ENCODE results near the gene GLCCI1.
"Not testable (repeated sequence)": the region's sequence is repeated elsewhere in the genome, so short reads cannot be mapped to it uniquely, and the experiment has no call there.

Gene GLCCI1

GRCh38 chr7:7989616-7990440 is 21.2 kb downstream of the GLCCI1 start:
- no peak for DNase-seq (ENCODE audit: low spot score)

DNA sequence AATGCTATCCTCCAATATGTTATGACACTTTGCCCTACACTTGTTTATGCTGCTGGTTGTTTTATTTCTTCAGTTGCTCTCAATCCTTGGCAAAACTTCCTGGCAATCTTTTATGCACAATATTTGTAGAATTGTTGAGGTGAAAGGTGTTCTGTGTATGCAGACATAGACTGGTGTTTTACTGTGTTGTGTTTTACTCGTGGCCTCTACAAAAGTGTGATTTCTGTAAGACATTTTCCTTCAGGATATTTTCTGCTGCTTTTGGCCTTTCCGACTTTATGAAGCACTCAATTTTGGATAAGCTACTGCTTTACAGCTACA is 21.8 kb downstream of the GLCCI1 start:
- DNase-seq (ENCODE audit: low spot score), result no peak

GRCh38 chr7:7992506-7992905 is 23.9 kb downstream of the GLCCI1 start:
- no peak for DNase-seq (ENCODE audit: low spot score)

DNA sequence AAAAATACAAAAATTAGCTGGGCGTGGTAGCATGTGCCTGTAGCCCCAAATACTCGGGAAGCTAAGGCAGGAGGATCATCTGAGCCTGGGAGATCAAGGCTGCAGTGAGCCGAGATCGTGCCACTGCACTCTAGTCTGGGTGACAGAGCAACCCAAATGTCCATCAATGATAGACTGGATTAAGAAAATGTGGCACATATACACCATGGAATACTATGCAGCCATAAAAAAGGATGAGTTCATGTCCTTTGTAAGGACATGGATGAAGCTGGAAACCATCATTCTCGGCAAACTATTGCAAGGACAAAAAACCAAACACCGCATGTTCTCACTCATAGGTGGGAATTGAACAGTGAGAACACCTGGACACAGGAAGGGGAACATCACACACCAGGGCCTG is 26.8 kb downstream of the GLCCI1 start:
- not testable (repeated sequence) for DNase-seq (ENCODE audit: low spot score)

DNA sequence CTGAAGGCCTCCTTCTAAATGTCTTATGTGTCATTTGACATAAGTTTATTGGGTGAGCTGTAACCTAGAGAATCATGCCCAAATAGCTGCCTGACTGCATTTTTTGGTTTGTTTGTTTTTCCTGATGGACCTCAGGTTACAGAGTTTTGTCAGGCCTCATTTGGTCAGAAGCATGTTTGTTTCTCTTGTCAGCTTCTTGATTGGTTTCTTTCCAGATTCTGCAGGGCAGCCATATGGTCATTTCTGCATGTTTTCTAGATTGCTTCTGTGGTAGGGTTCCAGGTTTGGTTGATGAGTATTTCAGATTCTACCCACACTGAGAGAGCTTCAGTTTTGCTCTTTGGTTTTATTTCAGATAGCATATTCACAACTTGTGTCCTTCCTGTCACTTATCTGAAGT is 28.0 kb downstream of the GLCCI1 start:
- no peak for DNase-seq (ENCODE audit: low spot score)

DNA sequence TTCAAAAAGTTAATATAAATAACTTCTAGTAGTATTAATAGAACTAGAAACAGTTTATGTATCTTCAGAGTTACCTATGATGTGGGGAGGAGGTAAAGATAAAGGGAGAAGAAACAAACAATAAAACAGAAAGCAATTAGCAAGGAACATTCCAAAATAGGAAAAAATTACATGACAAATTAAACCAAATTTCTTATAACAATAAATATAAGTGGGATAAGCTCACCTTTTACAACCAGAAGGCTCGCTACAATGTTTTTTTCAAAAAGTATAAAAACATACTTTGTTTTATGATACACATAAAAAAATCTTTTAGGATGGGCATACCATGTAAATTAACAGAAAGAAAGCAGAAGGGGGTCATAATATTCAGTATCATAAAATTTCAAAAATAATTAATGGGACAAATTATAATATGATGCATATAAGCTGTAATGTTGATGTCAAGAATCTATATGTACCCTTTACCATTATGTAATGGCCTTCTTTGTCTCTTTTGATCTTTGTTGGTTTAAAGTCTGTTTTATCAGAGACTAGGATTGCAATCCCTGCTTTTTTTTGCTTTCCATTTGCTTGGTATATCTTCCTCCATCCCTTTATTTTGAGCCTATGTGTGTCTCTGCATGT is 31.8 kb downstream of the GLCCI1 start:
- DNase-seq (ENCODE audit: low spot score), result no peak

DNA sequence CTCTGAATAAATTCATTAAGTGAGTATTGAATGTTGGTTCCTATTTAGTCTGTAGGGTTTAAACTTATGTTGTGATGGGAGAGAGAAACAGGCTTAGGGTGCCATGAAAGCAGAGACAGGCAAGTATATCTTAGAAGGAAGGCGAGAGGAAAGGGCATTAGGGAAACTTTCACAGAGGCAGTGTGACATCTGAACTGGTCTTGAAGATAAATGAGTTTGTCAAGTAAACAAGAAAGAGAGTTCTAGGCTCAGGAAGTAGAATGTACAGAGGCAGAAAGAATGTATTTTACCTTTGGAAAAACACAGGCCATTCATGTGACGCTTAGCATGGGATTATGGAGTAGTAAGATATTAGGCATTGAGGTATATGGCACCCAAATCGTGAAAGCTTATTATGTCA is 34.5 kb downstream of the GLCCI1 start:
- no peak for DNase-seq (ENCODE audit: low spot score)

DNA sequence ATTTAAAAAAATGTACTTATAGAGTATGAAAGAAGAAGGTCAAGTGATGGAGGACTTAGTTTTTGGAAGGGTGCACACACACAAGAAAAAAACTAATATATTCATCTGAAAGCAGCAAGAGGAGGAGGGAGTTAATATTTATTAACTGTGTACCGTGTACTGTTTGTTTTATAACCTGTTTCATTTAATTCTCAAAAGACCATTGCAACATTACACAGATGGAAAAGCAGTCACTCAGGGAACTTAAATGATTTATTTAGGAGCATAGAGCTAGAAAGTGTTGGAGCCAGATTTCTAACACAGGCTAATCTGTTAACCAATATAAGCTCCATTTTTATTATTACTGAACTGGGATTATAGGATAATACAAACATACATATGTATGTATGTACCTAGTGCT is 36.7 kb downstream of the GLCCI1 start:
- DNase-seq (ENCODE audit: low spot score), result no peak

DNA sequence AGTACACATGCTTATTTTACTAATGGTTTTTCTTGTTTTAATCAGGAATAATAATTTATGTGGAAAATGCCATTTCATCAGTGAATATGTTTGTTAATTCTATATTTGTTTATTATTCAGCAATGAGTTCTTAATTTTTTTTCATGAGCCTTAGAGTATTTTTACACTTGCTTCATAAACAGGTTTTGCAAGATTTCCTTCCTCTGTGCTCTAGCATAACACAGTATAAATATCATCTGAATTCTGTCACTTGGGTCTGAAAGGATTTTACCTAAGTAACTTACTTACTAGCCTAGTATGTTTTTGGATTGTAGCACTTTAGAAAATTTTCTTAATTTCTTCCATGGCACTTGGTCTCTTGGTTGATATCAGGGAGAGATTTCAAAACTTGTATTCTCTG is 45.8 kb downstream of the GLCCI1 start:
- no peak for DNase-seq (ENCODE audit: low spot score)

GRCh38 chr7:8015100-8015745 is 46.6 kb downstream of the GLCCI1 start:
- DNase-seq (ENCODE audit: low spot score), result no peak

DNA sequence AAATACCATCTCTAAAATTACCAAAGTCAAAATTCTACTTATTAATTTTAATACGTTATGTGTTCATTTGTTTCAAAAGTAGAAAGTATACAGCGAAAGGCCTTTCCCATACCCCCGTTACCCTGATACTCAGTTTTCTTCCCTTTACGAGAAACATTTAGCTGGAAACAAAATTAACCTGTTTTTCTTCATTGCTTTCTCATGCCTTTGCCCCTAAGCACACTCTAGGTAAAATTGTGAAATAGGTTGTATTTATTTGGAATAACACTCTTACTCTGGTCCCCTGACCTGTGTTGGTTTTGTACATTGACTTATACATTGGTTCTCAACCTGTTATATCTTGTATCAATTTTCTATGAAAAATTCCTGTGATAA is 47.1 kb downstream of the GLCCI1 start:
- DNase-seq (ENCODE audit: low spot score), result no peak

DNA sequence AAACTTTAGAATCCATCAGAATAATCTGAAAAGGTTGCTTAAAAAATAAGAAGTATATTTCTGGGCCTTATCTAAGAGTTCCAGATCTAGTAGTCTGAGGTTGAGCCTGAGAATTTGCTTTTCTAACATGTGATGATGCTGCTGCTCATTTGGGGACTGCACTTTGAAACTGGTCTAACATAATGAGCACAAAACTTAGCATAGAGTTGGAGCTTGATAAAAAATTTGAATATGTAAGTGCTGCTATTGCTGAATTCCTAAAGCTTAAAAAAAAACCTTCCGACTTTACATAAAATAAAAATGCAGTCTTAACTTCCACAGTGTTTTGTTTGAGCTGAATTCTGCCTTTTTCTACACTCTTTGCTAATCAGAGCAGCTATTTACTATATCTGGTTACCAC is 48.8 kb downstream of the GLCCI1 start:
- no peak for DNase-seq (ENCODE audit: low spot score)

GRCh38 chr7:8018961-8019360 is 50.4 kb downstream of the GLCCI1 start:
- DNase-seq (ENCODE audit: low spot score), result no peak

DNA sequence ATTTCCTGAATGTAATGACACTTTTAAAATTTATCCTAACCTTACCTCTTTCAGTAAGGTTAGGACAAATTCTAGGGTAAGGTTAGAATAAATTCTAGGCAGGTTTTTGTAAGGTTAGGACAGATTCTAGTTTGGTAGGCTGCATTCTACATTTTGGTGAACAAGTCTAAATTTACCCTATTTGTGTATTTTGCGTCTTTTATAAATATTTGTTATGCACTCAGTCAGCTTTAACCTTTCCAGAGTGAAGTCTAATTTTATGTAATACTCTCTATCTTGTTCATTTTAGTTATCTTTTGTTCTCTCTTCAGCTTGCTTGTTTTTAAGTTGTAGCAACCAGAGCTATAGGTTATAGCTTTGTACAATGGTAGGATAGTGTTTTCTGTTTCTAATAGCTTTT is 54.0 kb downstream of the GLCCI1 start:
- DNase-seq (ENCODE audit: low spot score), result no peak

DNA sequence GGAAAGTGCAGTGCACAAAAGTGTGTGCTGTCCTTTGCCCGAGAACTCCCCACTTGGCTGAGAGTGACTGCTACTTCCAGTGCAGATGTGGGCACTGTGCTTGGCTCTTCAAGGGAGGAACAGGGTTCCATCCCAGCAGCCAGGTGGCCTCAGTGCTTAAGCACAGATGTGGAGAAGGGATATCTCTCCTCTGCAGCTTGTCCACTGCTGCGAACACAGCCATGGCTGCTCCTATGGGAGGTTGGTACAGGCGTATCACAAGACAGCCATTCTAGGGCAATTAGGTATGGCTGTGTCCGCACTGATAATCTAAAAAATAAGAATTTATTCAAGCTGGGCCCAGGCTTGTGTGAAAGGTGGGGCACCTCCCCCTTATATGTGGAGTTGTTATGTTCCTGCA is 66.6 kb downstream of the GLCCI1 start:
- peak; percentile 14 for DNase-seq (ENCODE audit: low spot score)

- peak; percentile 55 for DNase-seq (ENCODE audit: low spot score)
Measured at GRCh38 chr7:8035647-8036518, 67.3 kb downstream of the GLCCI1 start.

DNA sequence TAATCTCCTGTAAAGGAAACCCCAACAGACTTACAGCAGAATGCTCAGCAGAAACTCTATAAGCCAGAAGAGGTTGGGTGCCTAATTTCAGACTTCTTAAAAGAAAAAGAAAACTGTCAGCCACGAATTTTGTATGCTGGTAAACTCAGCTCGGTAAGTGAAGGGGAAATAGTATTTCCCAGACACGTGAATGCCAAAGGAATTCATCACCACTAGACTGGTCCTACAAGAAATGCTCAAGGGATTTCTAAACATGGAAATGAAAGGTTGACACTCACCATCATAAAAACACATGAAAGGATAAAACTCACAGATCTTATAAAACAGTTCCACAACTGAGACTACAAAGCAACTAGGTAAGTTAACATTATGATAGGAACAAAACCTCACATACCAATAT is 68.6 kb downstream of the GLCCI1 start:
- no peak for DNase-seq (ENCODE audit: low spot score)

DNA sequence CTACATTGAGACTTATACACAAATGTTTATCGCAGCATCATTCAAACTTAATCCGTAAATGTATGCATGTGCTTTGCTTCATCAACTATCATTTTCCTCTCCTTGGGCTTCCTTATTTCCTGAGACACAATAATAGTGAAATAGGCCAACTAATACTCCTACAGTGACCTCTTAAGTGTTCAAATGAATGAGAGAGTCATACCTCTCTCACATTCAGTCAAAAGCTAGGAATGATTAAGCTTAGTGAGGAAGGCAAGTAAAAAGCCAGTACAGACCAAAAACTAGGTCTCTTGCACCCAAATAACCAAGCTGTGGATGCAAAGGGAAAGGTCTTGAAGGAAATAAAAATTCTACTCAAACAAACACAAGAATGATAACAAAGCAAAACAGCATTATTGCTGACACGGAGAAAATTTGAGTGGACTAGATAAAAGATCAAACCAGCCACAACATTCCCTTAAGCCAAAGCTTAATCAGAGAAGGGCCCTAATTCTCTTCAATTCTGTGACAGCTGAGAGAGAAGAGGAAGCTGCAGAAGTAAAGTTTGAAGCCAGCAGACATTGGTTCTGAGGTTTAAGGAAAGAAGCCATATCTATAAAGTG is 72.3 kb downstream of the GLCCI1 start:
- no peak for DNase-seq (ENCODE audit: low spot score)

DNA sequence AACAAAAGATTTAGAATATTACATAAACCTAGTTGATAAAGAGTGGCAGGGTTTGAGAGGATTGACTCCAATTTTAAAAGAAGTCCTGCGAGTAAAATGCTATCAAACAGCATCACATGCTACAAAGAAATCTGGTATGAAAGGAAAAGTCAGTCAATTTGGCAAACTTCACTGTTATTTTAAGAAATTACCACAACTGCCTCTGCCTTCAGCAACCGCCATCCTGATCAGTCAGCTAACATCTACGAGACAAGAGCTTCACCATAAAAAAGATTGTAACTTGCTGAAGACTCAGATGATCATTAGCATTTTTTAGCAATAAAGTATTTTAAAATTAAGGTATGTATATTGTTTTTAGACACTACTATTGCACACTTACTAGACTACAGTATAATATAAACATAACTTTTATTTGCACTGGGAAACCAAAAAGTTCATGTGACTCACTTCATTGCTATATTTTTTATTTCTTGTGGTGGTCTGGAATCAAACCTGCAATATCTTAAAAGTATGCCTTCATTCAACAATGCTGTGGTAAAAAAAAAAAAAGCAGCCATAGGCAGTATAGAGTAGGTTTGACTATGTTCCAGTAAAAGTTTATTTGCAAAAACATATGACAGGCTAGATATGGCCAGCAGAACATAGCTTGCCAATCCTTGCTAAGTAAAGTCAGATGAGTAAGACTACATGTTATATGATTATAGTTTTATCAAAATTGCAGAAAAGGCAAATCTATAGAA is 74.4 kb downstream of the GLCCI1 start:
- no peak for DNase-seq (ENCODE audit: low spot score)

GRCh38 chr7:8044761-8045430 is 76.3 kb downstream of the GLCCI1 start:
- no peak for DNase-seq (ENCODE audit: low spot score)

DNA sequence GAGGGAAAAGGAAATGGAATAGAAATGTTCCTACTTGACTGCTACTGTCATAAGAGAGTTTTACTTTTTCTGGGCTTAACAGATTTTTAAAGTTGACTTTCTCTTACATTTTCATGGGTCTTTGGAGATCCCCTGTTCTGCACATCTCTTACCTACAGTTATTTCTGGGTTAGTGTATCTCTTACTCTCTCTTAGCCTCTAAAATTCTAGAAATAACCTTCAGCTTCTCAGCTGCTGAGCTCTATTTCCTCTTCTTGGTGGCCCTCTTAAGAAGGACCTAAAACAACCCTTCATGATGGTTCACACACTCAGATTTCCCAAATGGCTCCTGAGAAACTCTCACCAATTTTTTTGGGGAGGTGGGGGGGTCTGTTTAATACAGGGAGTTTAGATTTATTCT is 79.5 kb downstream of the GLCCI1 start:
- DNase-seq (ENCODE audit: low spot score), result not testable (repeated sequence)

All from D341Med (cell line).